Endothelial cell (in vitro differentiated cells): ENCODE measurements around the gene CD151. TPM values are rescaled to one million over a fixed set of nuclear protein-coding genes. Genes with fewer than 3 reads are reported as not detected.

ENCODE experiments used
- DNase-seq: peaks from one replicate; pipeline ENCODE4 v3.0.0; 2021; ENCODE audit warnings: low spot score
- H3K27ac Mint-ChIP-seq: one replicate; pipeline ENCODE4 v1.8.0; 2021; ENCODE audit warnings: mixed read lengths, inconsistent platforms; ENCODE audit not compliant: unreplicated experiment
- H3K27me3 Mint-ChIP-seq: one replicate; pipeline ENCODE4 v1.8.0; 2021; ENCODE audit warnings: mild to moderate bottlenecking, moderate library complexity, mixed read lengths, inconsistent platforms; ENCODE audit not compliant: unreplicated experiment
- H3K36me3 Mint-ChIP-seq: one replicate; pipeline ENCODE4 v1.8.0; 2021; ENCODE audit warnings: mild to moderate bottlenecking, low read depth, mixed read lengths, inconsistent platforms; ENCODE audit not compliant: unreplicated experiment
- H3K4me1 Mint-ChIP-seq: one replicate; pipeline ENCODE4 v1.8.0; 2021; ENCODE audit warnings: mild to moderate bottlenecking, mixed read lengths, inconsistent platforms; ENCODE audit not compliant: unreplicated experiment
- H3K4me3 Mint-ChIP-seq: one replicate; pipeline ENCODE4 v1.8.0; 2021; ENCODE audit warnings: mild to moderate bottlenecking, mixed read lengths, inconsistent platforms; ENCODE audit not compliant: unreplicated experiment
- H3K9me3 Mint-ChIP-seq: one replicate; pipeline ENCODE4 v1.8.0; 2021; ENCODE audit warnings: mixed read lengths, inconsistent platforms; ENCODE audit not compliant: unreplicated experiment
- CTCF ChIP-seq: fragments of 200-600 bp; sonication (generic); IDR thresholded peaks from one replicate; pipeline ENCODE4 v1.5.0; 2021; ENCODE audit warnings: antibody characterized with exemption; ENCODE audit not compliant: unreplicated experiment
- total RNA-seq: library from RNA; stranded (reverse); fragmentation: NEBNext Ultra II Directional; extraction: Animal tissue kit (Norgen Biotek cat#: 25700); gene quantifications from one replicate; pipeline ENCODE4 v1.2.1, GENCODE V29; 2021; ENCODE audit not compliant: unreplicated experiment

CD151 gene
- total RNA-seq, 1 donor from 2014 or later: 49.6 TPM

- peaks cover 4% of the 10 kb centered on the region for H3K4me1 Mint-ChIP-seq
- H3K36me3 Mint-ChIP-seq: peaks cover 24% of the 10 kb centered on the region
- DNase-seq: no peak
- no peak for TF ChIP-seq CTCF
- H3K27ac Mint-ChIP-seq: no peak overlapping the region
- peaks cover 6% of the 10 kb centered on the region for H3K27me3 Mint-ChIP-seq
- no peaks in the 10 kb centered on the region for H3K9me3 Mint-ChIP-seq
- no peak overlapping the region for H3K4me3 Mint-ChIP-seq
These were observed 47.7 kb downstream of the CD151 start for GRCh38 chr11:880447-880846.

GRCh38 chr11:882596-882995 is 49.8 kb downstream of the CD151 start:
- Mint-ChIP-seq H3K27me3 (peaks cover 8% of the 10 kb centered on the region), H3K9me3 (no peaks in the 10 kb centered on the region), H3K36me3 (peaks cover 25% of the 10 kb centered on the region), H3K27ac (no peak overlapping the region), H3K4me3 (peak overlapping the region; percentile 37), H3K4me1 (peaks cover 4% of the 10 kb centered on the region)
- no peak for DNase-seq
- TF ChIP-seq CTCF: no peak

GRCh38 chr11:883527-883926 is 50.8 kb downstream of the CD151 start:
- TF ChIP-seq CTCF: no peak
- Mint-ChIP-seq H3K9me3 (no peaks in the 10 kb centered on the region), H3K27ac (no peak overlapping the region), H3K4me3 (no peak overlapping the region), H3K27me3 (peaks cover 13% of the 10 kb centered on the region), H3K36me3 (peaks cover 25% of the 10 kb centered on the region), H3K4me1 (peaks cover 4% of the 10 kb centered on the region)
- DNase-seq: no peak

- TF ChIP-seq CTCF: no peak
- H3K4me3 Mint-ChIP-seq: no peak overlapping the region
- no peak for DNase-seq
- H3K9me3 Mint-ChIP-seq: no peaks in the 10 kb centered on the region
- peaks cover 20% of the 10 kb centered on the region for H3K36me3 Mint-ChIP-seq
- H3K27me3 Mint-ChIP-seq: peaks cover 14% of the 10 kb centered on the region
- no peak overlapping the region for H3K27ac Mint-ChIP-seq
- peaks cover 4% of the 10 kb centered on the region for H3K4me1 Mint-ChIP-seq
These were observed 51.9 kb downstream of the CD151 start for GRCh38 chr11:884578-885070.

- DNase-seq: no peak
- no peak overlapping the region for H3K4me3 Mint-ChIP-seq
- peaks cover 15% of the 10 kb centered on the region for H3K36me3 Mint-ChIP-seq
- H3K27me3 Mint-ChIP-seq: peaks cover 16% of the 10 kb centered on the region
- peaks cover 6% of the 10 kb centered on the region for H3K4me1 Mint-ChIP-seq
- H3K27ac Mint-ChIP-seq: no peak overlapping the region
- H3K9me3 Mint-ChIP-seq: no peaks in the 10 kb centered on the region
- no peak for TF ChIP-seq CTCF
These were observed 53.8 kb downstream of the CD151 start for GRCh38 chr11:886568-886967.
